Lower leg skin (tissue), 3 donors: ENCODE data around the gene NOL12.

ENCODE experiments used
- CTCF ChIP-seq, 3 donors: fragments of 450-650 bp; IDR thresholded peaks; one replicate each; pipeline ENCODE4 v1.5.1; 2016; ENCODE audit warnings: antibody characterized with exemption in 3 of 3, mild to moderate bottlenecking in 3 of 3, moderate library complexity in 2 of 3
- POLR2A ChIP-seq, 2 donors: fragments of 450-650 bp; IDR thresholded peaks; one replicate each; pipeline ENCODE4 v1.6.1; 2016 to 2017; ENCODE audit warnings: antibody characterized with exemption in 2 of 2, mild to moderate bottlenecking in 1 of 2, moderate library complexity in 1 of 2

- TF ChIP-seq CTCF (IDR thresholded peaks at IDR 0.05) (no peak), POLR2A (IDR thresholded peaks at IDR 0.05) (no peak)
Measured at GRCh38 chr22:37714634-37715033, 28.5 kb downstream of the NOL12 start.
